OCI-LY7 (cell line): ENCODE results near the gene EFNA5.

Source experiments
- CTCF ChIP-seq: fragments of 200-600 bp; sonication (generic); conservative IDR thresholded peaks from 2 replicates; pipeline ENCODE4 v1.5.1; 2014; ENCODE audit warnings: mild to moderate bottlenecking, antibody characterized with exemption, low read length, moderate library complexity, mixed read lengths
- EZH2phosphoT487 ChIP-seq: fragments of 200-600 bp; sonication (generic); IDR thresholded peaks from 2 replicates; pipeline ENCODE4 v1.6.1; 2018; ENCODE audit warnings: low read depth, borderline replicate concordance, mild to moderate bottlenecking, mixed run types, antibody characterized with exemption, low read length, moderate library complexity, mixed read lengths

- TF ChIP-seq EZH2phosphoT487 (no peak), CTCF (no peak; the same call in 1 of the 2 replicates)
Observed at GRCh38 chr5:107513337-107514085, 157.2 kb downstream of the EFNA5 start.
